HG02885 (cell line): ENCODE results near the gene PI16.

Experiments
- ATAC-seq: cut with Tn5 transposase; IDR thresholded peaks from one replicate; pipeline ENCODE4 v1.9.1; 2021; ENCODE audit warnings: mild to moderate bottlenecking; ENCODE audit not compliant: unreplicated experiment, poor library complexity

Gene PI16

DNA sequence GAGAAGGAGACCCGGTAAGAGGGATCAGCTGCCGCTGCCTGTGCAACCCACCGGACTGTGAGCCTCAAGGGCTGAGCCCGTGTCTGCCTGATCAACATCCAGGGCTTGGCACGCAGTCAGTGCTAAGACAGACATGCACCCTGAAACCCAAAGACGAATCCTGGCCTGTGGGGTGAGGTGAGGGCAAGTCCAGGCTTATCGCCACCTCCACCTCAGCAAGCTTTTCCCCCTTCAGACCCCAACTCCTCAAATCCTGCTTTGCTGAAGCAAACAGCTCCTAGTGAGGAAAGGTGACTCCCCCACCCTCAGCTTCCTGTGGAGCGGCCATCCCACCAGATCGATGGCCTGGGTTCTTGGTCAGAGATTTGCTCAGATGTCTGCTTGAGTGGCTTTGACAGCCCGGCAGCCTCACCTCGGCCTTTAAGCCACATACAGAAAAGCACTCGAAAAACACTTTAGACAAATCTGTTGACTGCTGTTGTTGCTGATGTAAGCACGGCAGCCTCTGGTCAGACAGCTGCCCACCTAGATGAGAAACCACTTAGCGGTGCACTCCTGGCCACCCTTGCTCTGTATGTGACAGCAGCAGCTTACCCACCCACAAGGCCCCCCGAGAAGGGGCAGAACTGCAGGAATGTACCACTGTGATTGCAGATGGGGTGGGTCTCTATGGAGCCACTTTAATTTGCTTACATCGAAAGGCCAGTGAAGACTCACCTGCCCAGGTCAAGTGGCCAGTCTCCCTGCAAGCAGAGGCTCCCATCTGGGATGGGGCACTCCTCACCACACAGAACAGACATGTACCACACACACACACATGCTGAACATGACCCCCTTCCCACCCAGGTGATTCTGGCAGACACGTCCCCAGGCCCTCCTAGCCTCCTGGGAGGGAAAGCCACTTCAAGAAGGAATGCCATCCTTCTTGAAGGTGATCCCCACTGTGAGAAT is 16.6 kb downstream of the PI16 start:
- ATAC-seq, result no peak

DNA sequence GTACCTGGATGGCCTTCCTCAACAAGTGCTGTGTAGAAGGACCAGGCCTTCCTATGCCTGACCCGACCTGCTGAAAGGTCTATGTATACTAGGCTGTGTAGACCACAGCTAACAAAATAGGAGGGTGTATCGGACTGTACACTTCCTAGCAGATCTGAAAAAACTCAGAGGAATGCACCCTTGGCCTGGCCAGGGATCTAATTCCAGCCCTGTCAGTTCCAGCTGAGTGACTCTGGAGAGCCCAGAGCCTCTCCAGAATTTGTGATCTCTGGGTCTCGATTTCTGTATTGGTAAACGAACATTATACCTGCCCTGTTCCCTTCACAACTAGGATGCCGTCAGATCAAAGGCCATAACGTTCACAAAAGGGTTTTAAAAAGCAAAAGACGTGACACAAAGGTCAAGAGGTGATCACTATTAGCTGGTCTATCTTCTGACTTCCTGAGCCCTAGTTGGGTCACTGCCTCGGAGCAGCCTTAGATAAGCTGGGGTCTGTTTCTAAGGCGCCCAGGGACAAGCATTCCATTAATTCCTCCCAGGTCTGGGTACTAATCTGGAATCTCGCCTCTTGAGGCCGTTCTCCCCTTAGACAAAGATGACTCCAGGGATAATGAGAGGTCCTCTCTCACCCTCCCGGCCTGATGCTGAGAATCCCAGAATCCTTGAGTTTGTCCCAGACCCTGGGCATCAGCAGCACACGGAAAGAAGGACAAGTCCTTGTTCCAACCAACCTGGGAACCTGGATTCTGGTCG is 17.6 kb downstream of the PI16 start:
- no peak for ATAC-seq

DNA sequence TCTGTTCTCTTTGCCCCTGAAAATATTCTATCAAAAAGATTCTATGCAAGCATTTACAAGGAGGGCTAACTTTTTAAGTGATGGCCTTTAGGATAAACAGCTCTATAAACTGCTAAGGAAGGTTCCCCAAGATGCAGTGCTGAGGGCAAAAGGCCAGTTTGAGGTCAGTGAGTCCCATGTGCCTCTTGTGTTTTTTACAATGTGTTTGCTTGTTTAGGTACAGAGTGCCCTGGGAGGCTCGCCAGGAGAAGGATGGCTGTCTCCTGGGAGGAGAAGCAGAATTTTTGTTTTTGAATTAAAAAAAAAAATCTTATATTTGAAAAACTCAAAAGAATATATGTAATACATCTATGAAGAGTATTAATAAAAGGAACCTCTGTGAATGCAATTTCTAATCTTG is 18.7 kb downstream of the PI16 start:
- no peak for ATAC-seq

GRCh38 chr6:36973647-36974046 is 19.1 kb downstream of the PI16 start:
- no peak for ATAC-seq

DNA sequence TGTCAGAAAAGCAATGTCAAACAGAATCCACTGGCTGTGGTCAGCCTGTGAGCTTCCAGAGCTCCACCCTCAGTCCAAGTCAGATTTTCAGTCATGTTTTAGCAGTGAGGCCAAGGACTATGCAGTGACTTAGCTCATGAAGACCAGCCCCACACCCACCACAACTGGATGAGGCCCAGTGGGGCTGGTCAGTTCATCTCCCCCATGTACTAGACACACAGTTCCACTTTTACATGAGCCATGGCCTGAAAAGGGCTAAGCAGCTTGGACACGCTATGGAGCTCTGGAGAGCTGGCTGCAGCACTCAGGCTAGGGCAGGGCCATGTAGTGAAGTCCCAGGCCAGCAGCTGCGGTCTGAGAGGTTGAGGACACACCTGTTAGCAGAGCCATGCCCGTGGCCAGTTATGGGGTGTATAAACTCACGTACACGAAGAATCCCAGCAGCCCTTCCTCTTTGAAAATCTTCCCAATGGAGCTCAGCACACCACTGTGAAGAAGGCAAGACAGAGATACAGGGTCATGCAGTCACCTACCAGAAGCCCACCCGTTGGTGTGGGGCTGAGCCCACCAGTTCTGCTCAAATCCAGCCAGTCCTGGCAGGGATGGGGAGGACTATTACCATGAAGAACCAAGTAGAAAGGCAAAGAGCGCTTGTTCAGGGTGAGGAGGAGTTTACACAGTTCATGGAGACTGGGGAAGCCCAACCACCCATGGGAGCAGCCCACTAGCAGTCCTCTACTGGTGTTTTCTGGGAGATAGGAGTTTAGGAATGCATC is 20.9 kb downstream of the PI16 start:
- no peak for ATAC-seq

DNA sequence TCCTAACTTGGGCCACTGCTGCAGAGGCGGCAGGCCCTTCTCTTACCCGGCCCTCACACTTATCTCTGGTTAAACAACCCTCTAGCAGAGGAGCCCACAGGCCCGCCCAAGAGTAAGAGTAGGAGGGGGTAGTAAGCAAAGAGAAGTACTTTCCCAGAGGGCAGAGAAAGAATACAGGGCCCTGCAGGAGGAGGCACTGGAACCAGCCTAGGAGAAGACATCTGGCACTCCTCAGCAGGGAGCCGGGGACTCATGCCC is 21.4 kb downstream of the PI16 start:
- ATAC-seq, result no peak

- no peak for ATAC-seq
Measured at GRCh38 chr6:36976509-36976908, 22.0 kb downstream of the PI16 start.

- no peak for ATAC-seq
Measured at GRCh38 chr6:36976931-36977330, 22.4 kb downstream of the PI16 start.

DNA sequence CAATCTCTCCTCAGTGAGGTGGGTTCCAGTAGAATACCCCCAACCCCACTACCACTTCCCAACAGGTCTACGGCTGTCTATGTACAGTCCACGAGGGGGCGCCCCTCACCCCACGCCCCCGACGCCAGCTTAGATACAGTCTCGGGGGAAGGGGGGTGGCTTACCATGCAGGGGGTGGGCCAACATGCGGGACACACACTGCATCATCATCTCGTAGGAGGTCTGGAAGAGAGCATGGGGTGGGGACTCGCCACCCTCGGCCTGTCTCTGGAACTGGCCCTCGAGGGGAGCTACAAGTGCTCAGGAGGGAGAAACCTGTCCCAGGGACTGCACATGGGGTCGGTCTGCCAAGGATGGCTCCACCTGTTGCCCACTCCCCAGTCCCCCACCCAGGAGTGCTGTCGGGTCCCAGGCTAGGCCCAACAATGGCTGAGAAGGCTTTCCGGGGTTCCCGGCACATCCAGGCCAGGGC is 23.0 kb downstream of the PI16 start:
- no peak for ATAC-seq

- no peak for ATAC-seq
Measured at GRCh38 chr6:36978421-36979346, 24.1 kb downstream of the PI16 start.

GRCh38 chr6:36979347-36979742 is 24.8 kb downstream of the PI16 start:
- no peak for ATAC-seq

- no peak for ATAC-seq
Measured at GRCh38 chr6:36980129-36980528, 25.6 kb downstream of the PI16 start.

DNA sequence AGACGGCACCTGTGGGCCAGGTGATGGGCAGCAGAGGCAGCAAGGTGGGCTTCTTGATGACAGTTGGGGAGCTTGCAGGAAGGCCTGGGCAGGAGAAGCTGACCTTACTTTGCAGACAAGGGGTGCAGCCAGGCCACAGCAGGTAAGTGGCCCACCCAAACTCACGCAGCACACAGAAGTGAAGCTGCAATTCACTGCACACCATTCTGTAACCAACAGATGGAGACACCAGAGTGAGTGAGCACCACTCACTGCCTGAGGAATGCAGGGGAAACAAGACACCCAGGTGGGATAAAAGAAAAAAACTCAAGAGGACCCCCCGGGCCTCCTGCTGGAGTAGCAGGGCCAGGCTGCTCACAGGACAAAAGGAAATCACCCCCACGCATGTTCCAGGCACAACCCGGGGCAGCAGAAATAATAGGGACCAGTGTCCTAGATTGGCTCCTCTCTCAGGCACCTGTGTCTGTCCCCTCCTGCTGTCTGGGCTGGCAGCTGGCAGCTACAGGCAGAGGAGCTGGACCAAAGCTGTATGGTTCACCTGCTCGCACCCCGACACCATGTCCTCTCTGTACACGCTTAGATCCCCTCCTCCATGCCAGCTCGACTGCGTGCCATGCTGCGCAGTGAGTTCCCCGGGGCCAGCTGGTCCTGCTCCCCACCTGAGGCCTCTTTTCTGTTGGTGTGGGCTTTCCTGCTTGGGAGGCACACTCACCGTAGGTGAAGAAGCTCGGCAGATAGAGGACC is 26.5 kb downstream of the PI16 start:
- ATAC-seq, result no peak

- ATAC-seq, result no peak
Measured at GRCh38 chr6:36983538-36983937, 29.0 kb downstream of the PI16 start.

GRCh38 chr6:36984581-36985416 is 30.3 kb downstream of the PI16 start:
- no peak for ATAC-seq

DNA sequence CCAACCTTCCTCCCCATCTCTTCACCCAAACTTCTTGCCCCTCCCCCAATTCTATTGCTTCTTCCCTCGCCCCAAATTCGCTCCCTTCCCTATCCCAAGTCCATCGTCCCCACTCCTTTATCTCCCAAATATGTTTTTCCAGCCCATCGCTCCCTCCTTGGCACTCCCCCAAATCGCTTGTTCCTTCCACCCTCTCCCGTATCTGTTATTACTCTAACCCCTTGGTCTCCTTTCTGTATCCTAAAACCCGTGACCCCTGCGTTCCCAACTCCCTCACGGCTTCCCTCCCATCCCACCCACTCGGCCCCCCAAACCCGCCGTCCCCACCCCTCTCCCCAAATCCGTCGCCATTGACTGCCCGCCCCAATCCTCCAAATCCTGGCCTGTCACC is 30.9 kb downstream of the PI16 start:
- ATAC-seq, result no peak

GRCh38 chr6:36985808-36986703 is 31.5 kb downstream of the PI16 start, which contains the start of gene MTCH1:
MTCH1 (minus strand) TSS chr6:36986196; CDS start chr6:36986173, 23 bp downstream.
- ATAC-seq, result peak; percentile 89
